HG02571 (cell line): Measurements from ENCODE around the gene SLFN11.
"Not testable (repeated sequence)": the region's sequence is repeated elsewhere in the genome, so short reads cannot be mapped to it uniquely, and the experiment has no call there.

Source experiments
- ATAC-seq: cut with Tn5 transposase; IDR thresholded peaks from one replicate; pipeline ENCODE4 v1.9.1; 2021; ENCODE audit warnings: mild to moderate bottlenecking, moderate library complexity; ENCODE audit not compliant: unreplicated experiment

The SLFN11 gene, protein sequence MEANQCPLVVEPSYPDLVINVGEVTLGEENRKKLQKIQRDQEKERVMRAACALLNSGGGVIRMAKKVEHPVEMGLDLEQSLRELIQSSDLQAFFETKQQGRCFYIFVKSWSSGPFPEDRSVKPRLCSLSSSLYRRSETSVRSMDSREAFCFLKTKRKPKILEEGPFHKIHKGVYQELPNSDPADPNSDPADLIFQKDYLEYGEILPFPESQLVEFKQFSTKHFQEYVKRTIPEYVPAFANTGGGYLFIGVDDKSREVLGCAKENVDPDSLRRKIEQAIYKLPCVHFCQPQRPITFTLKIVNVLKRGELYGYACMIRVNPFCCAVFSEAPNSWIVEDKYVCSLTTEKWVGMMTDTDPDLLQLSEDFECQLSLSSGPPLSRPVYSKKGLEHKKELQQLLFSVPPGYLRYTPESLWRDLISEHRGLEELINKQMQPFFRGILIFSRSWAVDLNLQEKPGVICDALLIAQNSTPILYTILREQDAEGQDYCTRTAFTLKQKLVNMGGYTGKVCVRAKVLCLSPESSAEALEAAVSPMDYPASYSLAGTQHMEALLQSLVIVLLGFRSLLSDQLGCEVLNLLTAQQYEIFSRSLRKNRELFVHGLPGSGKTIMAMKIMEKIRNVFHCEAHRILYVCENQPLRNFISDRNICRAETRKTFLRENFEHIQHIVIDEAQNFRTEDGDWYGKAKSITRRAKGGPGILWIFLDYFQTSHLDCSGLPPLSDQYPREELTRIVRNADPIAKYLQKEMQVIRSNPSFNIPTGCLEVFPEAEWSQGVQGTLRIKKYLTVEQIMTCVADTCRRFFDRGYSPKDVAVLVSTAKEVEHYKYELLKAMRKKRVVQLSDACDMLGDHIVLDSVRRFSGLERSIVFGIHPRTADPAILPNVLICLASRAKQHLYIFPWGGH

DNA sequence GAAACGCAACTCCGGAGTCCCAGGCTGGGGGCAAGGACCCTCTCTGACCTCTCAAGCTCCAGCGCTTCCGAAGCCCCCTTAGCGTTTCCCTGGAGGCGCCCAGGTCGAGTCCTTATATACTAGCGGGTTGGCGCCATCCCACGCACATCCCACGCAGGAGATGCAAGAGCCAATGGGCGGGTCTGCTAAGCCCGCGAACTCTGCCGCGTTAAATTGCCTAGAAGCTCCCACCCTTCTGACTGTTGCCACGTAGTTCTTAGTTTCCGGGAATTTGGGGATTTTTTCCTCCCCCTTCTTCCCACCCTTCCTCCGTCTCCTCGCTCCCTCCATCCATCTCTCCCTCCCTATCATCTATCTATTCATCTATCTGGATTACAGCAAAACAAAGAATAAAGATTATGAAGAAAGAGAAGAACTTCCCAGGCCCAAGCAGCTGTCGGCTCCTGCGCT lies at the start of gene SLFN11:
Gene SLFN11, minus strand, starts transcription at position 88 of the 450 bp plus-strand sequence. CDS start 9,814 bp downstream, outside the sequence.
- ATAC-seq: peak; percentile 55

DNA sequence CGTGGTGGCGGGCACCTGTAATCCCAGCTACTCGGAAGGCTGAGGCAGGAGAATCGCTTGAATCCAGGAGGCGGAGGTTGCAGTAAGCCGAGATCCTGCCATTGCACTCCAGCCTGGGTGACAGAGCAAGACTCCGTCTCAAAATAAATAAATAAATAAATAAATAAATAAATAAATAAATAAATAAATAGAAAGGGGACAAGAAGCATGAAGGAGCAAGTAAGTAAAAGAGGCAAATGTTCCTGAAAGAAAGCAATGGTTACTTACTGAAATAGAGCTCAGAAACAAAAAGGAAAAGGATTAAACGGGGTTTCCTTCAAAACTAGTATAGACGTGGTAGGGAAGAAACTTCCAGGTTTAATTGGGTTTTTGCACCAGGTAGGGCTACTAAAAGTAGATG lies 47.6 kb upstream of the SLFN11 start:
- ATAC-seq: not testable (repeated sequence)

DNA sequence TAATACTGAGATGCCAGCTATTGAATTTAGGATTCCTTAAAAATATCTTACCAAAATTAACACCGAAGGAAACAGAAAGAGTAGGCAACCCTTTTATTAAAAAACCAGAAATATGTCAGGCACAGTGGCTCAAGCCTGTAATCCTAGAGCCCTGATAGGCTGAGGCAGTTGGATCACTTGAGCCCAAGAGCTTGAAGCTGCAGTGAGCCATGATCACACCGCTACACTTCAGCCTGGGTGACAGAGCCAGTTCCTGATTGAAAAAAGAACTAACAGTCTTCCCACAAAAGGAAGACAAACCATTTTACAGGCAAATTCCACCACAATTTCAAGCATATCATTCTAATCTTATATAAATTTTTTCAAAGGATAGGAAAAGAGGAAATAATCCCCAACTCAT lies 43.2 kb upstream of the SLFN11 start:
- no peak for ATAC-seq

GRCh38 chr17:35414707-35415106 lies 41.3 kb upstream of the SLFN11 start:
- not testable (repeated sequence) for ATAC-seq

DNA sequence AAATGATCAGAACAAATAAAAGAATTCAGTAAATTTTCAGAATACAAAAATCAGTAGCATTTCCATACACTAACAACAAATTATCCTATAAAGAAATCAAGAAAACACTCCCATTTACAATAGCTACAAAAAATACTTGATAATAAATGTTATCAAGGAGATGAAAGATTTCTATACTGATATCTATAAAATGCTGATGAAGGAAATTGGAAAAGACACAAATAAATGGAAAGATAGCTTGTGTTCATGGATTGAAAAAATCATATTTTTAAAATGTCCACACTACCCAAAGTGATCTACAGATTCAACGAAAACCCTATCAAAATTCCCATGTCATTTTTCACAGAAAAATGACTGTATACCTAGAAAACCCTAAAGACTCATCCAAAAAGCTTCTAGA lies 40.8 kb upstream of the SLFN11 start:
- no peak for ATAC-seq

- ATAC-seq: no peak
These were observed 34.1 kb upstream of the SLFN11 start for GRCh38 chr17:35407531-35407930.

- ATAC-seq: no peak
These were observed 33.1 kb upstream of the SLFN11 start for GRCh38 chr17:35406568-35406967.

GRCh38 chr17:35404360-35404759 lies 30.9 kb upstream of the SLFN11 start:
- no peak for ATAC-seq

DNA sequence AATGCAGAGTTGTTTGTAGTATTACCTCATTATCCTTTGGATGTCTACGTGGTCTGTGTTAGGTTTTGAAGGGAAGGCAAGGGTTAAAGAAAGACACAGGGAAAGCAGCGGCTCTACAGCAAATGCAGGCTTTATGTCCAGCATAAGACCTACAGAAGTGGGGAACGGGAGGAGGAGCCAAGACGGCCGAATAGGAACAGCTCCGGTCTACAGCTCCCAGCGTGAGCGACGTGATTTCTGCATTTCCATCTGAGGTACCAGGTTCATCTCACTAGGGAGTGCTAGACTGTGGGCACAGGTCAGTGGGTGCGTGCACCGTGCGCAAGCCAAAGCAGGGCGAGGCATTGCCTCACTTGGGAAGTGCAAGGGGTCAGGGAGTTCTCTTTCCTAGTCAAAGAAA lies 20.4 kb upstream of the SLFN11 start:
- not testable (repeated sequence) for ATAC-seq

DNA sequence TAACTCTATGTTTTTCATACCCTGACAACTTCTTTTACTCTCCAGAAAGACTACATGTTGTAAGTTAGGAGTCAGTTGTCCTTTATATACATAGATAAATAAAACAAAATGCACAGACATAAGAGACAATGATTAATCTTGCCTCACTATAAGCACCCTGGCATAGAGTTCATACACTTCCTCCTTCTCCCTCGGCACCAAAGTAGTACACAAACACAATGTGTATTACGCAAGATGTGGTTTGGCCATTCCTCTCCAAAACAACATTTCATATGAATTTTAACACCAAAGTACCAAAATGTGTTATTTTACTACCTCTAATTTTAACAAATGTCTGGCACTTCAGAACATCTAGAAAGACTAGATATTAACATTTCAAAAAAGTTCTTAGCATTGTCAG lies 17.2 kb upstream of the SLFN11 start:
- no peak for ATAC-seq

- ATAC-seq: no peak
These were observed 16.7 kb upstream of the SLFN11 start for GRCh38 chr17:35390156-35390555.

DNA sequence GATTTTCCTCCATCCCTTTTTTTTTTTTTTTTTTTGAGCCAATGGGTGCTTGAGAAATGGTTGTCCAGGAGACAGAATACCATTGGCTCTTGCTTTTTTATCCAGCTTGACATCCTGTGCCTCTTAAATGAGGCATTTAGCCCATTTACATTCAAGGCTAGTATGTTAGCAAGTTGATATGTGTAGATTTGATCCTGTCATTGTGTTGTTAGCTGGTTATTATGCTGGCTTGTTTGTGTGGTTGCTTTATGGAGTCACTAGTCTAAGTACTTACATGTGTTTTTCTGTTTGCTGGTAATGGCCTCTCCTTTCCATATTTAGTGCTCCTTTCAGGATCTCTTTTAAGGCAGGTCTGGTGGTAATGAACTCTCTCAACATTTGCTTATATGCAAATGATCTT lies 14.1 kb upstream of the SLFN11 start:
- ATAC-seq: no peak

GRCh38 chr17:35377706-35378105 lies 4.3 kb upstream of the SLFN11 start:
- no peak for ATAC-seq

DNA sequence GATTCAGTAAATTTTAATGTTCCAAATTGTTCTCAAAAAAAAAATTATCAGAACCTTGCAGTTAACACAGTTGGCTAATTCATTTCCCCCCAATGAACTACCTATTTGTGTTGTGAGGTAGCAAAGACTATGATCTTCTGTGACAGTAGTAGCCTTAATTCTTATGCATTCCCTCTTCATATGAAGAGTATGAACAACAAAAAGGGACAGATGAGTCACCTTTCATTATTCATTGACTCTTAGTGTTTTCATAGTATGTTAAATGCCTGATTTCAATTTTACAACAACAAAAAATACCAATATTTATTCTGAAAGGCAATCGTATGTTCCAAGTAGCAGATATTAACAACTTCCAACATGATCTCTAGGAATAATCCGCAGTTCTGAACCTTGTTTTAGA lies 3.6 kb upstream of the SLFN11 start:
- ATAC-seq: no peak

DNA sequence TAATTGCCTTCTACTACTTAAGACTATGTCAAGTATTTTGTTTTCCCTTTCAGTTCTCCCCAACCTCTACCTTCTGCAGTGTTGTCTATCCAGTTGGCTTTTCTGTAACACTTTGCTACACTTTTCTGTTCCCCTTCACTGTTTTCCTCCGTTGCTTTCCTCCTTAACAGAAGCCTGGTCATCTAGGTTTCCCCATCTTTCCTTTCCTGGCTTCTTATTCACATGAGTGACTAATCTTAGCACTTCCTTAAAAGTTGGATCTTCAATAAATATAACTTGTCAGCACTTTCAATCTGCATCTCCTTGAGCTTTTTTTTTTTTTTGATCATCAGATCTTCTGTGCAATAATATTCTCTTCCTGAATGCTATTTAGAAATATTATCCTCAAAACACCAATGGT lies 2.8 kb upstream of the SLFN11 start:
- no peak for ATAC-seq

DNA sequence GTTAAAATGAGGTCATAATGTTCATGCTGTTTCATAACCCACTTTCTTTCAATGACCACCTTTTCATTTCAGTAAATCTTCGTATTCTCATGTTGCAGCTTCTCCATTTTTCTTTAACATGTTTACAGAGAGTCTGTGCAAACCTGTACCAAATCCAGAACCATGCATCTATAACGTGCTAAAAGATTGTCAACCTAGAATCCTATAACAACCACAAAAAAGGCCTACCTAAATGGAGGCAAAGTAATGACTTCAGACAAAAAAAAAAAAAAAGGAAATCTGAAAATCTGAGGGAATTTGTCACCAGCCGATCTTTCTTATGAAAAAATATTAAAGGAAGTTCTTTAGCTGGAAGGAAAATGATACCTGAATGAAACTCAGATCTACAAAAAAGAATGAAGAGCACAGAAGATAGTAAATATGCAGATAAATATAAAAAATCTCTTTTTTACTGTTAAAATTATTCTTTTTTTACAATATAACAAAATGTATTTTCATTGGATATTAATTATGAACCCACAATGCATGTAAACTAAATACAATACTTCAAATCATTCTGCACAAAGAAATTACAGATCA lies 1.4 kb upstream of the SLFN11 start:
- no peak for ATAC-seq

GRCh38 chr17:35373984-35374765 lies 754 bp upstream of the SLFN11 start:
- no peak for ATAC-seq

DNA sequence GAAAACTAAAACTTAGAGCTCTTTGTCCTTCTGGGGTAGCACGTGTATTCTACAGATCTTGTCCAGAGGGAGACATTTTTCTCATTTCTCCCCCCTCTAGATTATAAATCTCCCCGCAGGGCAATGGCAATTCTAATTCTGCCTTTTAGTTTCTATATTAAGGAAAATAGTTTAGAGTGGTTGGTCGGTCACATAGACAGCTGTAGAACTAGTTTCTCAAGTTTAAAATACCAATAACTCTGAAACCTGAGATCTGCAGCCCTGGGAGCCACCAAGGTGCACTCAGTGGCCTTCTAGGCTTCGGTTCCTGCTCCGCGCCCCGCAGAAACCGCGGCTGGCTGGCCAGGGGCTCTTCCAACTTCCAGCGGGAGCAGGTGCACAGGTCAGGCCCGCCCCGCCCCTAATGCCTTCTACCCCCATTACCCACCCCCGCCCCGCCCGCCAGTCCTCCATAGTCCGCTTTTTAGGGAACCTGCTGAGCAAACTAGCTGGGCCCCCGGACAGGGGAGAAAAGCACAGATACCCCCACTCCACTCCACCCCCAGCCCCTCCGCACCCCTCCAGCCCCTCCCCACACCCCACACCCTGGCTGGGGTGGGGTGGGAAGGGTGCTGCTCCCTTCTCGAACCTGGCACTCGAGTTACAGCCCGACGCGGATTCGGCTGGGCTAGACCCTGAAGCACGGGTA lies 431 bp downstream of the SLFN11 start:
- ATAC-seq: peak; percentile 17

- ATAC-seq: no peak
These were observed 1.5 kb downstream of the SLFN11 start for GRCh38 chr17:35371934-35372333.
